ACC112 (cell line): ENCODE data around the gene KLHL2.
"Not testable (repeated sequence)": the region's sequence is repeated elsewhere in the genome, so short reads cannot be mapped to it uniquely, and the experiment has no call there.

Experiments
- H2AFZ ChIP-seq: fragments of 200-600 bp; sonication (generic); one replicate; pipeline ENCODE4 v1.6.0; 2017; ENCODE audit warnings: antibody characterized with exemption, low read length; ENCODE audit not compliant: unreplicated experiment
- H3K27ac ChIP-seq: fragments of 200-600 bp; sonication (generic); 2 replicates; pipeline ENCODE4 v1.5.1; 2014; ENCODE audit warnings: low read depth, mild to moderate bottlenecking, antibody characterized with exemption, low read length, moderate library complexity
- H3K27me3 ChIP-seq: fragments of 200-600 bp; sonication (generic); 2 replicates; pipeline ENCODE4 v1.6.1; 2014; ENCODE audit warnings: mild to moderate bottlenecking, antibody characterized with exemption, low read length, moderate library complexity, mixed read lengths; ENCODE audit not compliant: insufficient read depth
- H3K36me3 ChIP-seq: fragments of 200-600 bp; sonication (generic); 2 replicates; pipeline ENCODE4 v1.6.1; 2016; ENCODE audit warnings: mild to moderate bottlenecking, antibody characterized with exemption, low read length, moderate library complexity, mixed read lengths; ENCODE audit not compliant: insufficient read depth
- H3K4me1 ChIP-seq: fragments of 200-600 bp; sonication (generic); one replicate; pipeline ENCODE4 v1.6.1; 2016; ENCODE audit warnings: low read length, mixed read lengths; ENCODE audit not compliant: insufficient read depth, unreplicated experiment, control insufficient read depth
- H3K4me3 ChIP-seq: fragments of 200-600 bp; sonication (generic); 2 replicates; pipeline ENCODE4 v1.5.1; 2014; ENCODE audit warnings: mild to moderate bottlenecking, low read depth, low read length
- H3K79me2 ChIP-seq: fragments of 200-600 bp; sonication (generic); one replicate; pipeline ENCODE4 v1.6.0; 2016; ENCODE audit warnings: low read length; ENCODE audit not compliant: control insufficient read depth, unreplicated experiment, insufficient read depth

Gene KLHL2

DNA sequence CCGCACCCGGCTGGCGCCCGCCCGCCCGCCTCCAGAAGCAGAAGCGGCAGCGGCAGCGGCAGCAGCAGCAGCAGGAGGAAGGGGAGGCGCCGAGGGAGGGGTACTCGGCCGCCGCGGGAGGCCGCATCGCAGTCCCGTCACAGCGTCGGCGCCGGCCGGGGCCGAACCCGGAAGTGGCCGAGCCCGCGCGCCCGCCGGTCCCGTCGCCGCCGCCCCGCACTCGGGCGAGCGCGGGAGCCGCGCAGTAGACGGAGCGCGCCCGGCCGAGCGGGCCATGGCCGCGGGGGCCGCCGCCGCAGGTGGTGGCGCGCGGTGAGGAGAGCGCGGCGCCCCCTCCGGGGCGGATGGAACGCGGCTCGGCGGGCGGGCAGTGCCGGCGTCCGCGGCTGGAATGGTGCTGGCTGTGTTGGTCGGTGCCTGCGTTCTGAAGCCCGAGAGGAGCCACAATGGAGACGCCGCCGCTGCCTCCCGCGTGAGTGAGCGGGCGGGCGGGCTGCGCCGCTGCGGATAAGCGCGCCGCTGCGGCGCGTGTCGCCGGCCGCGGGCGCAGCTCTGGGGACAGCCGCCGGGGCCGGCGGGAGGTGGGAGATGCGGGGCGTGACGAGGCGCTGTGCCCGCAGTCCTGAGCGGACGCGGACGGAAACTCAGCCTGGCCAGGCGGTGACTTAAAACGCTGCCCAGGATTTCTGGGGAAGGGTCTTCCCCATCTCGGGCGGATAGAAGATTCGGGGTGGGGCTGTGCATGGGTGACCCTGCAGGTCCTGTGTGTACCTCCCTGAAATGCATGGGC lies at the start of gene KLHL2:
Gene KLHL2, plus strand, starts transcription at position 131 of the 790 bp plus-strand sequence. Its CDS starts 316 bp downstream, at position 447.
- Histone ChIP-seq H2AFZ (peak within 1 kb of the TSS; percentile 75), H3K27me3 (no peaks in the 10 kb centered on the region), H3K79me2 (peaks cover 30% of the 10 kb centered on the region), H3K27ac (no peak within 1 kb of the TSS), H3K4me3 (peak within 1 kb of the TSS; percentile 93), H3K4me1 (peaks cover 16% of the 10 kb centered on the region), H3K36me3 (no peaks in the 10 kb centered on the region)

GRCh38 chr4:165158762-165159161 lies 48.6 kb upstream of the KLHL2 start:
- no peak overlapping the region for H3K4me3 ChIP-seq
- no peak overlapping the region for H2AFZ ChIP-seq
- no peak overlapping the region for H3K27ac ChIP-seq
- H3K4me1 ChIP-seq: no peaks in the 10 kb centered on the region
- no peaks in the 10 kb centered on the region for H3K27me3 ChIP-seq
- no peaks in the 10 kb centered on the region for H3K36me3 ChIP-seq
- no peaks in the 10 kb centered on the region for H3K79me2 ChIP-seq

GRCh38 chr4:165164257-165164656 lies 43.1 kb upstream of the KLHL2 start:
- no peak overlapping the region for H3K27ac ChIP-seq
- H2AFZ ChIP-seq: no peak overlapping the region
- H3K4me1 ChIP-seq: no peaks in the 10 kb centered on the region
- no peaks in the 10 kb centered on the region for H3K27me3 ChIP-seq
- H3K79me2 ChIP-seq: no peaks in the 10 kb centered on the region
- H3K36me3 ChIP-seq: no peaks in the 10 kb centered on the region
- no peak overlapping the region for H3K4me3 ChIP-seq

- not testable (repeated sequence) for H3K36me3 ChIP-seq, H3K27me3 ChIP-seq, H3K27ac ChIP-seq, H3K79me2 ChIP-seq, H3K4me1 ChIP-seq, H3K4me3 ChIP-seq, H2AFZ ChIP-seq
Observed at GRCh38 chr4:165166872-165167271, 40.5 kb upstream of the KLHL2 start.

DNA sequence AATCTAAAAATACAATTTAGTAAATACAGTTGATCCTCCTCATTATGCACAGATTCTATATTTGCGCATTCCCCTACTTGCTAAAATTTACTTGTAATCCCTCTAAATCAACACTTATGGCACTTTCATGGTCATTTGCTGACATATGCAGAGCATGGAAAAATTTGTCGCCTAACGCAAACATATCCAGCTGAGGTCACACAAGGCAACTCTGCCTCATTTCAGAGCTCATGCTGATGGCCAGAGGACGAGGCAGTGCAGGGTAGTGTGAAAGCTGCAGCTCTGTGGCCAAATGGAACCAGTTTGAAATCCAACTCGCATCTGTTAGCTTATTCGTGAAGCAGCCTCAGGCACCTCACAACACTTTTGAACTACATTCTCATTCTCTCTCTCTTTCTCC lies 39.7 kb upstream of the KLHL2 start:
- H3K36me3 ChIP-seq: no peaks in the 10 kb centered on the region
- no peaks in the 10 kb centered on the region for H3K4me1 ChIP-seq
- H3K79me2 ChIP-seq: no peaks in the 10 kb centered on the region
- no peak overlapping the region for H3K4me3 ChIP-seq
- no peak overlapping the region for H2AFZ ChIP-seq
- H3K27ac ChIP-seq: no peak overlapping the region
- H3K27me3 ChIP-seq: no peaks in the 10 kb centered on the region

DNA sequence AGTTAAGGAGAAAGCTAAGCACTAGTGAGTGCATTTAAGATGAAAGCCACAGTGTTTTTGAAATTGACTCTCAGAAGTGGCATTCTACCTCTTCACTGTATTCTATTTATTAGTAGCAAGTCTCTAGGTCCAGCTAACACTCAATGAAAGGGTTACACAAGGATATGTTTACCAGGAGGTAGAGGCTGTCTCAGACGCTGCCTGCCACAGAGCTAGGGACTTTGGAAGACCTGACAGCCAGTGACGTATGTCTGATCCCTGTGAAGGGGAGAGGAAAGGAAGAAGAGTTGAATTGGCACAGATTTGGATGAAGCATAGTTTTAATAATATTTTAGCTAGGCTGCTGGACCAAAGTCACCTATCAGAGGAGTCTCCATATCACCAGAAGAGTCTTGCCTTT lies 36.5 kb upstream of the KLHL2 start:
- H3K36me3 ChIP-seq: no peaks in the 10 kb centered on the region
- H3K27me3 ChIP-seq: no peaks in the 10 kb centered on the region
- no peak overlapping the region for H2AFZ ChIP-seq
- H3K27ac ChIP-seq: no peak overlapping the region
- H3K4me3 ChIP-seq: no peak overlapping the region
- H3K79me2 ChIP-seq: no peaks in the 10 kb centered on the region
- no peaks in the 10 kb centered on the region for H3K4me1 ChIP-seq

GRCh38 chr4:165175470-165175869 lies 31.9 kb upstream of the KLHL2 start:
- H3K79me2 ChIP-seq, H3K4me3 ChIP-seq, H3K27me3 ChIP-seq, H2AFZ ChIP-seq, H3K27ac ChIP-seq, H3K36me3 ChIP-seq, H3K4me1 ChIP-seq: not testable (repeated sequence)

DNA sequence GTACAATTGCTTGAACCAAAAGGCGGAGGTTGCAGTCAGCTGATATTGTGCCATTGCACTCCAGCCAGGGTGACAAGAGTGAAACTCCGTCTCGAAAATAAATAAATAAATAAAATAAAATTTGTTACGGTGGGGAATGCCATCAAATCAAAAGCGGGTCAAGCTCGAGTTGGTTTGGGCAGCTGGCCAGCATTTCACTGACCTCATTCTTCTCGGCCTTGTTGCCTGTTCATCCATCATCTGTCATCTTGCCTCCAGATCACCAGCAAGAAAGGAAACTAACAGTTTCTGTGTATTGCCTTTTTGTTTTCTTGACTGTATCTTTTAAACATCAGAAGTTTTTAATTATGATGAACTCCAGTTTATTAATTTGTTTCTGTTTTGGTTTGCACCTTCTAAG lies 31.5 kb upstream of the KLHL2 start:
- H2AFZ ChIP-seq: no peak overlapping the region
- H3K4me3 ChIP-seq: no peak overlapping the region
- H3K27ac ChIP-seq: no peak overlapping the region
- no peaks in the 10 kb centered on the region for H3K79me2 ChIP-seq
- H3K36me3 ChIP-seq: no peaks in the 10 kb centered on the region
- H3K4me1 ChIP-seq: no peaks in the 10 kb centered on the region
- no peaks in the 10 kb centered on the region for H3K27me3 ChIP-seq

DNA sequence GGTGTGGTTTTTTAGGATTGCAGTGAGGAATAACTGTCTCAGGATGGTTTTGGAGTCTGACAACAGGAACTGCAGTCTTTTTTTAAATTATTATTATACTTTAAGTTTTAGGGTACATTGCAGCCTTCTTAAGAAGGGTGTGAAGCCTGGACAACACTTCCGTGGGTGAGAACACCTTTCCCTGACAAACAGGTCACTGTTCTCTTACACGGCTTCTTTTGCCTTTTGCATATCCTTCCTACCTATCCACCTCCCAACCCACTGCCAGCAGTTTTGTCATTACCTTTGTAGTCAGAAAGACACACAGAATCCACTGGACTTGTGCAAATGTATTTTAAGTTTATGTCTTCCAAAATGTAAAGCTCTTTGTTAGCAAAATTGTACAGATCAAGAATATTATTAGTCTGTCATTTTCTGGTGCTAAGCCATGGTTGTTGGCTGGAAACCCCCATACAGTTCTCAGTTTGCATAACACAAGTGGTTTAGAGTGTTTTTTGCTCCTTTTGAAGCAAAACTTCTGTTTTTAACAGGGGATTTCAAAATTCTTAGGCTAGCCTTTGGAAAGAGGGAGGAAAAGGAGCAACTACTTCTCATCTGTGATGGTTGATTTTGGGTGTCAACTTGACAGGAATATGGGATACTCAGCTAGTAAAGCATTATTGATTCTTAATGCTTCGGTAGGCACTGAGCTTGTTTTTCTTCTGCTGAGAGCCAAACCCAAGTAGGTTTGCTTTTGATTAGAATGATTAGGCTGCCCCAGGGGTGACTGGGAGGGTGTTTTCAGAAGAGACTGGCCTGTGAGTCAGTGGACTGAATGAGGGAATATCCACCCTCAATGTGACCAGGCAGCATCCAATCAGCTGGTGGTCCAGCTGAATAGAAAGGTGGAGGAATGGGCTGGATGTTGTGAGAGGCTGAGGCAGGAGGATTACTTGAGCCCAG lies 29.4 kb upstream of the KLHL2 start:
- Histone ChIP-seq H3K4me1 (no peaks in the 10 kb centered on the region), H3K79me2 (no peaks in the 10 kb centered on the region), H3K27ac (no peak overlapping the region), H3K4me3 (no peak overlapping the region), H2AFZ (no peak overlapping the region), H3K27me3 (no peaks in the 10 kb centered on the region), H3K36me3 (no peaks in the 10 kb centered on the region)

- H3K36me3 ChIP-seq: no peaks in the 10 kb centered on the region
- no peaks in the 10 kb centered on the region for H3K4me1 ChIP-seq
- H2AFZ ChIP-seq: no peak overlapping the region
- no peaks in the 10 kb centered on the region for H3K79me2 ChIP-seq
- no peak overlapping the region for H3K27ac ChIP-seq
- no peaks in the 10 kb centered on the region for H3K27me3 ChIP-seq
- no peak overlapping the region for H3K4me3 ChIP-seq
Observed at GRCh38 chr4:165184220-165184619, 23.1 kb upstream of the KLHL2 start.

DNA sequence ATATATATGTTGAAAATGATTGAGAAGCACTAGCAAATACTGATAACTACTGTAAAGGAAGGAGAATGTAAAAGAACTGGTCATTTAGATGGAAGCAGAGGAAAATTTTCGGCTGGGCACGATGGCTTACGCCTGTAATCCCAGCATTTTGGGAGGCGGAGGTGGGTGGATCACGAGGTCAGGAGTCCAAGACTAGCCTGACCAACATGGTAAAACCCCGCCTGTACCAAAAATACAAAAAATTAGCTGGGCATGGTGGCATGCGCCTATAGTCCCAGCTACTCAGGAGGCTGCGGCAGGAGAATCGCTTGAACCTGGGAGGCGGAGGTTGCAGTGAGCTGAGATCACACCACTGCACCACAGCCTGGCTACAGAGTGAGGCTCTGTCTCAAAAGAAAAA lies 22.4 kb upstream of the KLHL2 start:
- H3K36me3 ChIP-seq, H2AFZ ChIP-seq, H3K4me3 ChIP-seq: not testable (repeated sequence)

More for the DNA sequence above, 22.4 kb upstream of the KLHL2 start:
- not testable (repeated sequence) for H3K79me2 ChIP-seq, H3K4me1 ChIP-seq, H3K27me3 ChIP-seq, H3K27ac ChIP-seq
